Keratinocyte (primary cell): ENCODE results near the gene GDAP1L1. TPM values are rescaled to one million over a fixed set of nuclear protein-coding genes. Genes with fewer than 3 reads are reported as not detected.

ENCODE experiments used
- DNase-seq: peaks from one replicate; pipeline ENCODE4 v3.0.0-alpha.2; 2011; ENCODE audit warnings: low read depth, missing footprints, low spot score
- FAIRE-seq: peaks from 2 replicates; lab custom pipeline; 2011; peaks lifted over from hg19 to GRCh38; lab: Jason Lieb, UNC
- H2AFZ ChIP-seq: 2 replicates; pipeline ENCODE4 v1.6.0; 2012; ENCODE audit warnings: low read length, control low read depth, inconsistent platforms; ENCODE audit not compliant: control insufficient read depth
- H3K27ac ChIP-seq: 2 replicates; pipeline ENCODE4 v1.5.1; 2011; ENCODE audit warnings: low read length; ENCODE audit not compliant: control insufficient read depth, insufficient read depth
- H3K27me3 ChIP-seq: 3 replicates; pipeline ENCODE4 v1.6.0; 2011; ENCODE audit warnings: low read length; ENCODE audit not compliant: control insufficient read depth, insufficient read depth; ENCODE audit errors: extremely low read depth
- H3K36me3 ChIP-seq, 2 experiments: 2 replicates in 1 of 2; 3 replicates in 1 of 2; pipeline ENCODE4 v1.5.1; 2011; ENCODE audit warnings: low read length in 2 of 2, mild to moderate bottlenecking in 1 of 2; ENCODE audit not compliant: control insufficient read depth in 2 of 2, insufficient read depth in 2 of 2; ENCODE audit errors: extremely low read depth in 1 of 2
- H3K4me1 ChIP-seq: 3 replicates; pipeline ENCODE4 v1.5.1; 2011; ENCODE audit warnings: low read length; ENCODE audit not compliant: control insufficient read depth, insufficient read depth; ENCODE audit errors: extremely low read depth
- H3K4me2 ChIP-seq: 3 replicates; pipeline ENCODE4 v1.6.0; 2011; ENCODE audit warnings: low read depth, low read length; ENCODE audit not compliant: control insufficient read depth, insufficient read depth; ENCODE audit errors: extremely low read depth
- H3K4me3 ChIP-seq, 3 experiments: fragments of 200-600 bp in 1 of 3; sonication (generic) in 1 of 3; 2 replicates in 2 of 3; 3 replicates in 1 of 3; pipeline ENCODE4 v1.5.1; 2011 to 2016; ENCODE audit warnings: low read length in 3 of 3, mild to moderate bottlenecking in 3 of 3, control low read depth in 2 of 3, inconsistent platforms in 1 of 3, low read depth in 1 of 3, mixed read lengths in 1 of 3, mixed run types in 1 of 3, moderate library complexity in 1 of 3; ENCODE audit not compliant: control insufficient read depth in 2 of 3, insufficient read depth in 2 of 3; ENCODE audit errors: extremely low read depth in 1 of 3
- H3K79me2 ChIP-seq: 2 replicates; pipeline ENCODE4 v1.6.0; 2012; ENCODE audit warnings: low read length; ENCODE audit not compliant: control insufficient read depth, insufficient read depth
- H3K9ac ChIP-seq: 3 replicates; pipeline ENCODE4 v1.6.0; 2011; ENCODE audit warnings: low read length; ENCODE audit not compliant: control insufficient read depth, insufficient read depth; ENCODE audit errors: extremely low read depth
- H3K9me1 ChIP-seq: 3 replicates; pipeline ENCODE4 v1.6.0; 2011; ENCODE audit warnings: low read length; ENCODE audit not compliant: control insufficient read depth, insufficient read depth; ENCODE audit errors: extremely low read depth
- H3K9me3 ChIP-seq: 2 replicates; pipeline ENCODE4 v1.5.1; 2012; ENCODE audit warnings: low read depth, low read length; ENCODE audit not compliant: control insufficient read depth
- H4K20me1 ChIP-seq: 3 replicates; pipeline ENCODE4 v1.6.0; 2011; ENCODE audit warnings: low read length; ENCODE audit not compliant: control insufficient read depth, insufficient read depth; ENCODE audit errors: extremely low read depth
- CTCF ChIP-seq, 3 experiments: IDR thresholded peaks in 1 of 3; conservative IDR thresholded peaks in 1 of 3; optimal IDR thresholded peaks in 1 of 3; 2 replicates in 2 of 3; 3 replicates in 1 of 3; pipeline versions ENCODE3 to v1.5.1; 2011; ENCODE audit warnings: low read length in 3 of 3, mild to moderate bottlenecking in 3 of 3, moderate library complexity in 2 of 3, control low read depth in 1 of 3, inconsistent platforms in 1 of 3; ENCODE audit not compliant: insufficient read depth in 2 of 3; ENCODE audit errors: extremely low read depth in 1 of 3
- EZH2 ChIP-seq: IDR thresholded peaks from one replicate; pipeline ENCODE4 v1.6.1; 2012; ENCODE audit warnings: inconsistent platforms, mild to moderate bottlenecking, low read length, moderate library complexity
- dilution Hi-C: fragments of 300-500 bp; cut with MboI; formaldehyde crosslinking; loops from one replicate; pipeline ENCODE4 v1.7.0; 2020; ENCODE audit warnings: low sequenced_read_pairs; ENCODE audit not compliant: extremely low pct_ligation_motif_present
- polyA plus RNA-seq, 5 experiments: library from polyadenylated mRNA; depleted of rRNA in 3 of 5; stranded (reverse) in 3 of 5; stranded (forward) in 1 of 5; unstranded in 1 of 5; fragments of >200 nt; gene quantifications; 1 replicate in 1 of 5; 2 replicates in 3 of 5; 3 replicates in 1 of 5; pipeline versions ENCODE4 v1.2.1 to v1.2.3, GENCODE V29; 2011 to 2012; ENCODE audit warnings: missing spikeins in 2 of 5, low read depth in 1 of 5, low replicate concordance in 1 of 5

The GDAP1L1 gene
- polyA plus RNA-seq, 1 donor (not counting 4 experiments of a cell fraction or from before 2014, with no cell fraction given), result not detected

DNA sequence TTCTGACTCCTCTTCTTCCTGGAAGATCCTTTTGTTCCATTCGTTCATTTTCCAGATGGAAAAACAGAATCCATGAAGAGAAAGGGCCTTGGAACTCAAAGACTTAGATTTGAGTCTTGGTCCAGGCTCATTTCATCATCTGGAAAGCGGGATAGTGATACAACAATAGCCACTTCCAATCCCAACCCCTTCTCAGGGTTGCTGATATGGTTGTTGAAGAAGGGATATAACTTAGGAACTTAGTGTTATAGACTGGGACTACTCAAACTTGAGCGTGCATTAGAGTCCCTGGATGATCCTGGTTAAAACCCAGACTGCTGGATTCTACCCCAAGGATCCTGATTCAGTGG is 1.3 kb downstream of the GDAP1L1 start:
- H3K4me2 ChIP-seq, result no peak overlapping the region
- dilution Hi-C loops, result no loop called here
- FAIRE-seq (no peak), DNase-seq (no peak)
- H3K9ac ChIP-seq, result no peak overlapping the region
- H2AFZ ChIP-seq, result no peak overlapping the region
- H3K4me3 ChIP-seq, result no peak overlapping the region
- TF ChIP-seq EZH2, result no peak
- TF ChIP-seq CTCF (optimal IDR thresholded peaks at IDR 0.05 in 1 of 3, IDR thresholded peaks at IDR 0.05 in 1 of 3, conservative IDR thresholded peaks at IDR 0.05 in 1 of 3; ENCODE audit: extremely low read depth in 1 of 3, insufficient read depth in 2 of 3, low read length in 3 of 3), result no peak
- peaks cover 23% of the 10 kb centered on the region for H3K27me3 ChIP-seq
- no peaks in the 10 kb centered on the region for H4K20me1 ChIP-seq
- no peaks in the 10 kb centered on the region for H3K9me3 ChIP-seq
- no peaks in the 10 kb centered on the region for H3K9me1 ChIP-seq
- no peak overlapping the region for H3K27ac ChIP-seq
- H3K36me3 ChIP-seq, result no peaks in the 10 kb centered on the region
- H3K4me1 ChIP-seq, result no peaks in the 10 kb centered on the region
- H3K79me2 ChIP-seq, result no peaks in the 10 kb centered on the region

DNA sequence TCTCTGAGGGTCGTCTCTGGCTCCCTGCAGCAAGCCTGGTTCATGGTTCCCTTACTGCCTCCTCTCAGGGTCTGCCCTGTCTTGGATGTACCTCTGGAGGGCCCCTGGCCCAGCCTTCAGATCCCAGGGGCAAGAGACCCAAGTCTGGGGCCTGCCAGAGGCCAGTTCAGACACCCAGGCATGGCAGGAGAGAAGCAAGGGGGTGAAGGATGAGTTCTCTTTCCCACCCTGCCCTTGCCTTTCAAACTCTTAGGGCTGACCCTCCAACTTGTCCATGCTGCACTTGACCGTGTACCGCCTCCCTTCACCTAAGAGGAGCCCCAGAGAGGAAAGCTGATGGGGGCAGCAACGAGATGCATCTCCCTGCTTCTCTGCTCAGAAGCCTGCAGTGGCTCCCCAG is 4.2 kb downstream of the GDAP1L1 start:
- no peak for FAIRE-seq
- dilution Hi-C loops, result no loop called here
- Histone ChIP-seq H3K4me2 (no peak overlapping the region), H3K9me3 (no peaks in the 10 kb centered on the region), H3K4me1 (no peaks in the 10 kb centered on the region), H3K27ac (no peak overlapping the region), H3K79me2 (no peaks in the 10 kb centered on the region), H4K20me1 (no peaks in the 10 kb centered on the region), H3K27me3 (peaks cover 17% of the 10 kb centered on the region), H3K9ac (no peak overlapping the region), H3K4me3 (no peak overlapping the region), H2AFZ (no peak overlapping the region), H3K36me3 (no peaks in the 10 kb centered on the region), H3K9me1 (no peaks in the 10 kb centered on the region)
- no peak for TF ChIP-seq EZH2
- no peak for TF ChIP-seq CTCF (optimal IDR thresholded peaks at IDR 0.05 in 1 of 3, IDR thresholded peaks at IDR 0.05 in 1 of 3, conservative IDR thresholded peaks at IDR 0.05 in 1 of 3; ENCODE audit: extremely low read depth in 1 of 3, insufficient read depth in 2 of 3, low read length in 3 of 3)
- no peak for DNase-seq
